ENCODE results near the gene SYNPO2. TPM values are rescaled to one million over a fixed set of nuclear protein-coding genes. Genes with fewer than 3 reads are reported as not detected.

Gene SYNPO2
- total and polyA plus RNA-seq, 3 donors from 2014 or later = 29.1 to 53.4 (median 44.3) TPM

- H3K27me3 ChIP-seq = no peaks in the 10 kb centered on the region
- no peaks in the 10 kb centered on the region for H3K36me3 ChIP-seq (ENCODE audit: low read depth, missing control alignments)
- 90 to 91% methylated on average over 5 of the region's 5 CpGs for WGBS, 2 donors
- H3K27ac ChIP-seq = no peak overlapping the region
- TF ChIP-seq CTCF (IDR thresholded peaks at IDR 0.05) = no peak
- TF ChIP-seq POLR2A (IDR thresholded peaks at IDR 0.05) = no peak
- no peak overlapping the region for H3K4me3 ChIP-seq
- no peaks in the 10 kb centered on the region for H3K9me3 ChIP-seq
- DNase-seq = no peak
- peaks cover 3% of the 10 kb centered on the region for H3K4me1 ChIP-seq
- intact Hi-C loops (cut with DNase I; ENCODE audit: low total_unique reads) = no loop called here
Observed at GRCh38 chr4:118991686-118992085, 103.0 kb downstream of the SYNPO2 start.

GRCh38 chr4:118992149-118992548, 103.5 kb downstream of the SYNPO2 start:
- Histone ChIP-seq H3K4me1 (peaks cover 3% of the 10 kb centered on the region), H3K4me3 (no peak overlapping the region), H3K9me3 (no peaks in the 10 kb centered on the region), H3K36me3 (ENCODE audit: low read depth, missing control alignments) (no peaks in the 10 kb centered on the region), H3K27ac (no peak overlapping the region), H3K27me3 (no peaks in the 10 kb centered on the region)
- 83 to 100% methylated on average over 1 of the region's 1 CpG for WGBS, 2 donors
- intact Hi-C loops (cut with DNase I; ENCODE audit: low total_unique reads) = no loop called here
- no peak for DNase-seq
- TF ChIP-seq CTCF (IDR thresholded peaks at IDR 0.05) = no peak
- TF ChIP-seq POLR2A (IDR thresholded peaks at IDR 0.05) = no peak

- TF ChIP-seq CTCF (IDR thresholded peaks at IDR 0.05) (no peak), POLR2A (IDR thresholded peaks at IDR 0.05) (no peak)
Observed at GRCh38 chr4:118993333-118993732, 104.7 kb downstream of the SYNPO2 start.

GRCh38 chr4:118994030-118994429, 105.4 kb downstream of the SYNPO2 start:
- 65 to 67% methylated on average over 5 of the region's 5 CpGs for WGBS, 2 donors
- no peak overlapping the region for H3K4me3 ChIP-seq
- intact Hi-C loops (cut with DNase I; ENCODE audit: low total_unique reads) = no loop called here
- H3K27ac ChIP-seq = no peak overlapping the region
- no peaks in the 10 kb centered on the region for H3K36me3 ChIP-seq (ENCODE audit: low read depth, missing control alignments)
- H3K27me3 ChIP-seq = no peaks in the 10 kb centered on the region
- no peaks in the 10 kb centered on the region for H3K4me1 ChIP-seq
- TF ChIP-seq CTCF (IDR thresholded peaks at IDR 0.05) (no peak), POLR2A (IDR thresholded peaks at IDR 0.05) (no peak)
- no peak for DNase-seq
- H3K9me3 ChIP-seq = no peaks in the 10 kb centered on the region

More at GRCh38 chr4:118993333-118993732, 104.7 kb downstream of the SYNPO2 start:
- H3K27me3 ChIP-seq = no peaks in the 10 kb centered on the region
- H3K4me1 ChIP-seq = peaks cover 2% of the 10 kb centered on the region
- intact Hi-C loops (cut with DNase I; ENCODE audit: low total_unique reads) = no loop called here
- H3K27ac ChIP-seq = peak overlapping the region in 1 of 2 donors; percentile 4
- WGBS, 2 donors = 95 to 96% methylated on average over 2 of the region's 2 CpGs
- H3K36me3 ChIP-seq (ENCODE audit: low read depth, missing control alignments) = no peaks in the 10 kb centered on the region
- no peak overlapping the region for H3K4me3 ChIP-seq
- no peak for DNase-seq
- H3K9me3 ChIP-seq = no peaks in the 10 kb centered on the region

- Histone ChIP-seq H3K4me1 (no peaks in the 10 kb centered on the region), H3K9me3 (no peaks in the 10 kb centered on the region), H3K36me3 (ENCODE audit: low read depth, missing control alignments) (no peaks in the 10 kb centered on the region), H3K4me3 (no peak overlapping the region), H3K27me3 (no peaks in the 10 kb centered on the region), H3K27ac (no peak overlapping the region)
- no peak for TF ChIP-seq CTCF (IDR thresholded peaks at IDR 0.05)
- TF ChIP-seq POLR2A (IDR thresholded peaks at IDR 0.05) = no peak
- DNase-seq = no peak
- intact Hi-C loops (cut with DNase I; ENCODE audit: low total_unique reads) = no loop called here
- WGBS, 2 donors = 79 to 92% methylated on average over 4 of the region's 4 CpGs
Observed at GRCh38 chr4:118995693-118996391, 107.2 kb downstream of the SYNPO2 start.

Data from testis (tissue), 3 donors.